ENCODE data around the gene FOS. TPM values are rescaled to one million over a fixed set of nuclear protein-coding genes. Genes with fewer than 3 reads are reported as not detected.
A peak's percentile ranks its signal among the peaks of the same experiment; 100 is the strongest.

The FOS gene
- total and polyA plus RNA-seq, 2 of the 13 experiments (the other 11 are each of a cell fraction or from before 2014, with no cell fraction given), result 15.9 to 24.2 TPM

- TF ChIP-seq ZNF710 (CRISPR knock-in tag; IDR thresholded peaks at IDR 0.05; ENCODE audit: borderline replicate concordance), result peak; percentile 71
- peak; percentile 77; the same call in 1 of the 2 replicates for TF ChIP-seq ZNF430 (CRISPR knock-in tag; IDR thresholded peaks at IDR 0.05)
- TF ChIP-seq CSRNP2 (CRISPR knock-in tag; conservative IDR thresholded peaks at IDR 0.05; ENCODE audit: low read depth), result 0 out of 2 replicates have a peak, but pooled peaks have one; percentile 43
- peak; percentile 74; the same call in 1 of the 2 replicates for TF ChIP-seq ZXDC (CRISPR knock-in tag; IDR thresholded peaks at IDR 0.05)
- peak; percentile 98 for TF ChIP-seq RBFOX2 (IDR thresholded peaks at IDR 0.05; ENCODE audit: low read depth, low read length)
- TF ChIP-seq ZNF503 (CRISPR knock-in tag; IDR thresholded peaks at IDR 0.05), result peak; percentile 23; the same call in 1 of the 2 replicates
- TF ChIP-seq TAF1 (CRISPR knock-in tag; IDR thresholded peaks at IDR 0.05), result peak; percentile 95
- peak; percentile 84 for TF ChIP-seq ATF1 (CRISPR knock-in tag; IDR thresholded peaks at IDR 0.05)
- peak; percentile 99 for TF ChIP-seq POLR2A (IDR thresholded peaks at IDR 0.05; ENCODE audit: insufficient read depth in 1 of 2, low read depth in 2 of 2, low read length in 2 of 2)
- TF ChIP-seq ZNF737 (CRISPR knock-in tag; IDR thresholded peaks at IDR 0.05; ENCODE audit: borderline replicate concordance), result 0 out of 2 replicates have a peak, but pooled peaks have one; percentile 40
- peak; percentile 54; the same call in 1 of the 2 replicates for TF ChIP-seq HDAC1 (CRISPR knock-in tag; IDR thresholded peaks at IDR 0.05)
- TF ChIP-seq TGIF2 (CRISPR knock-in tag; IDR thresholded peaks at IDR 0.05), result peak; percentile 61; the same call in 1 of the 2 replicates
These were observed at the start of gene FOS (continued) for GRCh38 chr14:75278422-75279152.
